Activated CD4-positive, alpha-beta T cell treated with anti-CD3 and anti-CD28 coated beads, Interleukin-2, amount 10 ng/mL, durations not matched to agents 24 days and 14 days (primary cell): ENCODE data around the gene COL11A2. TPM values are rescaled to one million over a fixed set of nuclear protein-coding genes. Genes with fewer than 3 reads are reported as not detected.
A peak's percentile ranks its signal among the peaks of the same experiment; 100 is the strongest.
"Not testable (repeated sequence)": the region's sequence is repeated elsewhere in the genome, so short reads cannot be mapped to it uniquely, and the experiment has no call there.

Source experiments
- DNase-seq: peaks from one replicate; pipeline ENCODE4 v3.0.0; 2022
- H3K27ac Mint-ChIP-seq: one replicate; pipeline ENCODE4 v1.8.0; 2022; ENCODE audit warnings: mild to moderate bottlenecking, mixed read lengths
- H3K27me3 Mint-ChIP-seq: one replicate; pipeline ENCODE4 v1.8.0; 2022; ENCODE audit warnings: mixed read lengths
- H3K36me3 Mint-ChIP-seq: one replicate; pipeline ENCODE4 v1.8.0; 2022; ENCODE audit warnings: low read depth, mild to moderate bottlenecking, mixed read lengths
- H3K4me1 Mint-ChIP-seq: one replicate; pipeline ENCODE4 v1.8.0; 2021; ENCODE audit warnings: mixed read lengths
- H3K4me3 Mint-ChIP-seq: one replicate; pipeline ENCODE4 v1.8.0; 2022; ENCODE audit warnings: mild to moderate bottlenecking, moderate library complexity, mixed read lengths
- H3K9me3 Mint-ChIP-seq: one replicate; pipeline ENCODE4 v1.8.0; 2021; ENCODE audit warnings: mixed read lengths
- intact Hi-C: fragments of 100-400 bp; cut with micrococcal nuclease; formaldehyde crosslinking; loops from one replicate; pipeline ENCODE4 v1.15.1; 2023
- total RNA-seq: library from RNA; stranded (reverse); gene quantifications from 2 replicates; pipeline ENCODE4 v1.2.3, GENCODE V29; 2022

COL11A2 gene
- total RNA-seq, 1 donor from 2014 or later = 0.56 TPM

GRCh38 chr6:33154349-33154748 lies 37.9 kb downstream of the COL11A2 start:
- H3K27me3 Mint-ChIP-seq = peaks cover 27% of the 10 kb centered on the region
- peaks cover 2% of the 10 kb centered on the region for H3K36me3 Mint-ChIP-seq
- no peak overlapping the region for H3K4me3 Mint-ChIP-seq
- peaks cover 4% of the 10 kb centered on the region for H3K9me3 Mint-ChIP-seq
- intact Hi-C loops = no loop called here
- no peak overlapping the region for H3K27ac Mint-ChIP-seq
- no peak for DNase-seq
- H3K4me1 Mint-ChIP-seq = no peaks in the 10 kb centered on the region

- peaks cover 4% of the 10 kb centered on the region for H3K9me3 Mint-ChIP-seq
- H3K27ac Mint-ChIP-seq = no peak overlapping the region
Measured at GRCh38 chr6:33151050-33151449, 41.2 kb downstream of the COL11A2 start.

GRCh38 chr6:33150560-33150959 lies 41.7 kb downstream of the COL11A2 start:
- DNase-seq, intact Hi-C loops: not testable (repeated sequence)

More at GRCh38 chr6:33151050-33151449, 41.2 kb downstream of the COL11A2 start:
- intact Hi-C loops = no loop called here
- Mint-ChIP-seq H3K4me3 (no peak overlapping the region), H3K36me3 (peaks cover 2% of the 10 kb centered on the region), H3K27me3 (peaks cover 30% of the 10 kb centered on the region), H3K4me1 (no peaks in the 10 kb centered on the region)
- no peak for DNase-seq

GRCh38 chr6:33147807-33148666 lies 44.2 kb downstream of the COL11A2 start:
- no peak overlapping the region for H3K27ac Mint-ChIP-seq
- no peak overlapping the region for H3K4me3 Mint-ChIP-seq
- H3K27me3 Mint-ChIP-seq = peaks cover 31% of the 10 kb centered on the region
- intact Hi-C loops = loop anchor here (2.0 to 5.0 kb wide), 2 partner anchors 25 to 136 kb away; no protein-coding TSS in a partner anchor
- H3K4me1 Mint-ChIP-seq = peaks cover 3% of the 10 kb centered on the region
- DNase-seq = no peak
- peaks cover 2% of the 10 kb centered on the region for H3K36me3 Mint-ChIP-seq
- H3K9me3 Mint-ChIP-seq = peaks cover 4% of the 10 kb centered on the region

More at GRCh38 chr6:33150560-33150959, 41.7 kb downstream of the COL11A2 start:
- not testable (repeated sequence) for H3K4me1 Mint-ChIP-seq, H3K4me3 Mint-ChIP-seq, H3K36me3 Mint-ChIP-seq, H3K9me3 Mint-ChIP-seq, H3K27ac Mint-ChIP-seq
- H3K27me3 Mint-ChIP-seq = peaks cover 30% of the 10 kb centered on the region

GRCh38 chr6:33144373-33144772 lies 47.9 kb downstream of the COL11A2 start:
- peaks cover 38% of the 10 kb centered on the region for H3K27me3 Mint-ChIP-seq
- H3K4me1 Mint-ChIP-seq = peaks cover 7% of the 10 kb centered on the region
- no peaks in the 10 kb centered on the region for H3K36me3 Mint-ChIP-seq
- no peak for DNase-seq
- no peaks in the 10 kb centered on the region for H3K9me3 Mint-ChIP-seq
- H3K4me3 Mint-ChIP-seq = no peak overlapping the region
- H3K27ac Mint-ChIP-seq = no peak overlapping the region
- intact Hi-C loops = no loop called here

GRCh38 chr6:33143113-33143770 lies 49.0 kb downstream of the COL11A2 start:
- DNase-seq = no peak
- Mint-ChIP-seq H3K4me3 (no peak overlapping the region), H3K27ac (no peak overlapping the region), H3K27me3 (peaks cover 35% of the 10 kb centered on the region), H3K4me1 (peaks cover 7% of the 10 kb centered on the region), H3K9me3 (no peaks in the 10 kb centered on the region), H3K36me3 (no peaks in the 10 kb centered on the region)
- intact Hi-C loops = no loop called here

- peaks cover 37% of the 10 kb centered on the region for H3K27me3 Mint-ChIP-seq
- intact Hi-C loops = no loop called here
- H3K36me3 Mint-ChIP-seq = no peaks in the 10 kb centered on the region
- H3K27ac Mint-ChIP-seq = no peak overlapping the region
- H3K4me3 Mint-ChIP-seq = no peak overlapping the region
- H3K9me3 Mint-ChIP-seq = no peaks in the 10 kb centered on the region
- H3K4me1 Mint-ChIP-seq = peaks cover 7% of the 10 kb centered on the region
- no peak for DNase-seq
Measured at GRCh38 chr6:33142501-33143070, 49.7 kb downstream of the COL11A2 start.

- Mint-ChIP-seq H3K9me3 (no peaks in the 10 kb centered on the region), H3K27ac (no peak overlapping the region), H3K36me3 (no peaks in the 10 kb centered on the region), H3K4me1 (peaks cover 7% of the 10 kb centered on the region), H3K27me3 (peaks cover 40% of the 10 kb centered on the region), H3K4me3 (no peak overlapping the region)
- DNase-seq = no peak
- intact Hi-C loops = no loop called here
Measured at GRCh38 chr6:33140556-33140955, 51.7 kb downstream of the COL11A2 start.

- no peaks in the 10 kb centered on the region for H3K36me3 Mint-ChIP-seq
- no peak overlapping the region for H3K4me3 Mint-ChIP-seq
- DNase-seq = no peak
- no peaks in the 10 kb centered on the region for H3K9me3 Mint-ChIP-seq
- intact Hi-C loops = no loop called here
- peaks cover 7% of the 10 kb centered on the region for H3K4me1 Mint-ChIP-seq
- peaks cover 43% of the 10 kb centered on the region for H3K27me3 Mint-ChIP-seq
- H3K27ac Mint-ChIP-seq = no peak overlapping the region
Measured at GRCh38 chr6:33139596-33140206, 52.6 kb downstream of the COL11A2 start.

- no peak for DNase-seq
- Mint-ChIP-seq H3K36me3 (no peaks in the 10 kb centered on the region), H3K27ac (no peak overlapping the region), H3K4me1 (peaks cover 2% of the 10 kb centered on the region), H3K4me3 (no peak overlapping the region), H3K27me3 (peaks cover 34% of the 10 kb centered on the region), H3K9me3 (no peaks in the 10 kb centered on the region)
- intact Hi-C loops = no loop called here
Measured at GRCh38 chr6:33136310-33136900, 55.9 kb downstream of the COL11A2 start.

- H3K36me3 Mint-ChIP-seq = no peaks in the 10 kb centered on the region
Measured at GRCh38 chr6:33132081-33132524, 60.2 kb downstream of the COL11A2 start.

GRCh38 chr6:33128318-33128717 lies 63.9 kb downstream of the COL11A2 start:
- Mint-ChIP-seq H3K9me3 (no peaks in the 10 kb centered on the region), H3K36me3 (no peaks in the 10 kb centered on the region), H3K27ac (no peak overlapping the region), H3K27me3 (no peaks in the 10 kb centered on the region), H3K4me3 (peak overlapping the region; percentile 1), H3K4me1 (peaks cover 12% of the 10 kb centered on the region)
- DNase-seq = peak; percentile 67
- intact Hi-C loops = no loop called here

More at GRCh38 chr6:33132081-33132524, 60.2 kb downstream of the COL11A2 start:
- DNase-seq = no peak
- no peak overlapping the region for H3K27ac Mint-ChIP-seq
- no peaks in the 10 kb centered on the region for H3K9me3 Mint-ChIP-seq
- peaks cover 11% of the 10 kb centered on the region for H3K4me1 Mint-ChIP-seq
- no peak overlapping the region for H3K4me3 Mint-ChIP-seq
- peaks cover 15% of the 10 kb centered on the region for H3K27me3 Mint-ChIP-seq
- intact Hi-C loops = no loop called here

GRCh38 chr6:33126101-33126714 lies 66.1 kb downstream of the COL11A2 start:
- DNase-seq = peak; percentile 88
- no peaks in the 10 kb centered on the region for H3K36me3 Mint-ChIP-seq
- peaks cover 11% of the 10 kb centered on the region for H3K4me1 Mint-ChIP-seq
- no peak overlapping the region for H3K4me3 Mint-ChIP-seq
- H3K27ac Mint-ChIP-seq = no peak overlapping the region
- intact Hi-C loops = no loop called here
- no peaks in the 10 kb centered on the region for H3K9me3 Mint-ChIP-seq
- peaks cover 6% of the 10 kb centered on the region for H3K27me3 Mint-ChIP-seq
